H9 (cell line): ENCODE results near the gene EIF2B5. TPM values are rescaled to one million over a fixed set of nuclear protein-coding genes. Genes with fewer than 3 reads are reported as not detected.

Experiments used
- DNase-seq: peaks from one replicate; pipeline ENCODE4 v3.0.0-alpha.2; 2017
- H2AFZ ChIP-seq: one replicate; pipeline ENCODE4 v1.6.1; 2013; ENCODE audit warnings: mild to moderate bottlenecking, low read length, control low read depth, moderate library complexity
- H2AK5ac ChIP-seq: 2 replicates; pipeline ENCODE4 v1.6.1; 2013; ENCODE audit warnings: low read length, control low read depth, mixed read lengths; ENCODE audit not compliant: insufficient read length
- H2BK120ac ChIP-seq: one replicate; pipeline ENCODE4 v1.6.1; 2013; ENCODE audit warnings: low read depth, mild to moderate bottlenecking, low read length, control low read depth, inconsistent platforms; ENCODE audit not compliant: poor library complexity, severe bottlenecking
- H2BK12ac ChIP-seq: 2 replicates; pipeline ENCODE4 v1.6.1; 2013; ENCODE audit warnings: low read length, control low read depth, mixed read lengths, low read depth; ENCODE audit not compliant: insufficient read length
- H2BK15ac ChIP-seq: 2 replicates; pipeline ENCODE4 v1.6.1; 2013; ENCODE audit warnings: low read depth, low read length, control low read depth
- H2BK20ac ChIP-seq: one replicate; pipeline ENCODE4 v1.6.1; 2013; ENCODE audit warnings: low read depth, mild to moderate bottlenecking, low read length, control low read depth, inconsistent platforms; ENCODE audit not compliant: poor library complexity, severe bottlenecking
- H2BK5ac ChIP-seq: 2 replicates; pipeline ENCODE4 v1.6.1; 2013; ENCODE audit warnings: low read length, control low read depth, mixed read lengths; ENCODE audit not compliant: insufficient read length
- H3K14ac ChIP-seq: 2 replicates; pipeline ENCODE4 v1.6.1; 2013; ENCODE audit warnings: low read length, control low read depth; ENCODE audit not compliant: insufficient read depth
- H3K18ac ChIP-seq: 2 replicates; pipeline ENCODE4 v1.6.1; 2013; ENCODE audit warnings: low read depth, mild to moderate bottlenecking, mixed read lengths, low read length, control low read depth; ENCODE audit not compliant: insufficient read length
- H3K23ac ChIP-seq: 2 replicates; pipeline ENCODE4 v1.6.1; 2013; ENCODE audit warnings: low read length, control low read depth, mixed read lengths, low read depth; ENCODE audit not compliant: insufficient read length
- H3K23me2 ChIP-seq: 2 replicates; pipeline ENCODE4 v1.6.1; 2013; ENCODE audit warnings: low read depth, mild to moderate bottlenecking, mixed read lengths, low read length, control low read depth; ENCODE audit not compliant: insufficient read length, poor library complexity, severe bottlenecking
- H3K27ac ChIP-seq: 2 replicates; pipeline ENCODE4 v1.5.1; 2013; ENCODE audit warnings: low read length, control low read depth, mixed read lengths, low read depth; ENCODE audit not compliant: insufficient read length
- H3K27me3 ChIP-seq: 2 replicates; pipeline ENCODE4 v1.6.1; 2013; ENCODE audit warnings: low read length, control low read depth, inconsistent platforms; ENCODE audit not compliant: insufficient read depth
- H3K4ac ChIP-seq: 2 replicates; pipeline ENCODE4 v1.6.1; 2013; ENCODE audit warnings: low read depth, mild to moderate bottlenecking, control low read depth, inconsistent platforms, low read length, moderate library complexity
- H3K4me1 ChIP-seq: 2 replicates; pipeline ENCODE4 v1.6.1; 2013; ENCODE audit warnings: low read length, control low read depth, inconsistent platforms; ENCODE audit not compliant: insufficient read depth
- H3K4me2 ChIP-seq: 2 replicates; pipeline ENCODE4 v1.6.1; 2013; ENCODE audit warnings: low read length, control low read depth, mixed read lengths; ENCODE audit not compliant: insufficient read length, insufficient read depth
- H3K56ac ChIP-seq: 2 replicates; pipeline ENCODE4 v1.6.1; 2013; ENCODE audit warnings: low read depth, mild to moderate bottlenecking, mixed read lengths, low read length, control low read depth; ENCODE audit not compliant: insufficient read length
- H3K79me1 ChIP-seq: 2 replicates; pipeline ENCODE4 v1.6.1; 2013; ENCODE audit warnings: low read depth, mild to moderate bottlenecking, moderate library complexity, low read length, control low read depth, inconsistent platforms; ENCODE audit not compliant: insufficient read depth, poor library complexity, severe bottlenecking
- H3K79me2 ChIP-seq: 2 replicates; pipeline ENCODE4 v1.6.1; 2013; ENCODE audit warnings: low read length, control low read depth, inconsistent platforms; ENCODE audit not compliant: insufficient read depth
- H3K9ac ChIP-seq: 2 replicates; pipeline ENCODE4 v1.6.1; 2013; ENCODE audit warnings: low read length, control low read depth, mixed read lengths; ENCODE audit not compliant: insufficient read length; ENCODE audit errors: extremely low read depth
- H3K9me3 ChIP-seq: one replicate; pipeline ENCODE4 v1.6.1; 2013; ENCODE audit warnings: low read depth, low read length, inconsistent platforms; ENCODE audit not compliant: control insufficient read depth
- H3T11ph ChIP-seq: one replicate; pipeline ENCODE4 v1.6.1; 2013; ENCODE audit warnings: mild to moderate bottlenecking, low read length, control low read depth, inconsistent platforms
- H4K20me1 ChIP-seq: one replicate; pipeline ENCODE4 v1.6.1; 2013; ENCODE audit not compliant: control insufficient read depth, insufficient read length, insufficient read depth
- H4K5ac ChIP-seq: 2 replicates; pipeline ENCODE4 v1.6.1; 2013; ENCODE audit warnings: low read depth, mild to moderate bottlenecking, mixed read lengths, low read length, control low read depth; ENCODE audit not compliant: insufficient read length
- H4K8ac ChIP-seq: replicated peaks from 2 replicates; pipeline ENCODE4 v1.6.1; 2013; ENCODE audit warnings: low read length, control low read depth, mixed read lengths, low read depth; ENCODE audit not compliant: insufficient read length
- H4K91ac ChIP-seq: 2 replicates; pipeline ENCODE4 v1.6.1; 2013; ENCODE audit warnings: low read depth, mild to moderate bottlenecking, moderate library complexity, mixed read lengths, low read length, control low read depth; ENCODE audit not compliant: insufficient read length
- H3K27ac Mint-ChIP-seq, 3 experiments: 2 replicates in 2 of 3; 3 replicates in 1 of 3; pipeline ENCODE4 v1.8.0; 2020 to 2021; ENCODE audit warnings: mixed read lengths in 3 of 3, mild to moderate bottlenecking in 1 of 3, moderate library complexity in 1 of 3
- H3K27me3 Mint-ChIP-seq: 2 replicates; pipeline ENCODE4 v1.8.0; 2021; ENCODE audit warnings: low read depth, mild to moderate bottlenecking, moderate library complexity, mixed read lengths
- H3K36me3 Mint-ChIP-seq, 3 experiments: 2 replicates in 2 of 3; 3 replicates in 1 of 3; pipeline ENCODE4 v1.8.0; 2020 to 2021; ENCODE audit warnings: low read depth in 3 of 3, mixed read lengths in 3 of 3; ENCODE audit not compliant: insufficient read depth in 1 of 3
- H3K4me1 Mint-ChIP-seq, 2 experiments: 2 replicates each; pipeline ENCODE4 v1.8.0; 2020; ENCODE audit warnings: mixed read lengths in 2 of 2
- H3K4me3 Mint-ChIP-seq, 2 experiments: 2 replicates in 1 of 2; 3 replicates in 1 of 2; pipeline ENCODE4 v1.8.0; 2020 to 2021; ENCODE audit warnings: mild to moderate bottlenecking in 2 of 2, mixed read lengths in 2 of 2, moderate library complexity in 1 of 2
- H3K9me3 Mint-ChIP-seq, 2 experiments: 2 replicates in 1 of 2; 3 replicates in 1 of 2; pipeline ENCODE4 v1.8.0; 2020; ENCODE audit warnings: mild to moderate bottlenecking in 2 of 2, mixed read lengths in 2 of 2, moderate library complexity in 1 of 2
- WGBS: extraction: QIAGEN DNeasy Blood & Tissue Kit; methylation state at CpG from one replicate; pipeline ENCODE4 v1.1.7; 2013; ENCODE audit warnings: missing lambda C conversion rate, low lambda C conversion rate, mixed read lengths; ENCODE audit not compliant: insufficient read length; ENCODE audit errors: extremely low coverage; 5-methylcytosine and 5-hydroxymethylcytosine counted together
- total RNA-seq: library from RNA; stranded (reverse); gene quantifications from 2 replicates; pipeline ENCODE4 v1.2.1, GENCODE V29; 2021
- TF ChIP-seq, protein P1 (sequence below): fragments of 200-600 bp; sonication (generic); conservative IDR thresholded peaks from 3 replicates; pipeline ENCODE4 v1.8.0; 2021; ENCODE audit warnings: antibody characterized with exemption, mild to moderate bottlenecking

Gene EIF2B5
- total RNA-seq, 1 experiment from 2014 or later = 42.0 TPM

DNA sequence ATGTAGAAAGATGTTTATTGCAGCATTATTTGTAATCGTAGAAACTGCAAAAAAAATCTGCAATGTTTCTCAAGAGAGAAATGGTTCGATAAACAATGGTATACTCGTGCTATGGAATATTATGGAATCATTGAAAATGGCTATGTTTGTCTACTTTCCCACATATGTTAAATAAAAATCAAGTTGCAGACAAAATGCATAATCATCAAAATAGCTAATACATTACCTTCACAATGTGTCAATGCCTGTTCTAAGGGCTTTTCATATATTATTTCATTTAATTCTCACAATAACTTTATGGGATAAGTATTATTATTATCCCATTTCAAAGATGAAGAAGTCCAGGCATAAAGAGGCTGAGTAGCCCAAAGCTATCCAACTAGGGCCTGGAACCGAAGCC is 2.2 kb upstream of the EIF2B5 start:
- Histone ChIP-seq H3K23ac (no peak overlapping the region), H2BK15ac (no peak overlapping the region)

More for the DNA sequence above, 2.2 kb upstream of the EIF2B5 start:
- no peaks in the 10 kb centered on the region; the same call in 1 of the 2 replicates for H3K79me2 ChIP-seq
- H3K14ac ChIP-seq = no peak overlapping the region
- H3K56ac ChIP-seq = no peak overlapping the region
- H3K27ac ChIP-seq = no peak overlapping the region
- no peak overlapping the region for H3T11ph ChIP-seq
- H4K91ac ChIP-seq = no peak overlapping the region
- H3K23me2 ChIP-seq = peaks cover 13% of the 10 kb centered on the region
- Mint-ChIP-seq H3K4me3 (no peak overlapping the region), H3K4me1 (peaks cover 25 to 33% of the 10 kb centered on the region in 2 experiments), H3K36me3 (peaks cover under 1 to 5% (median 4%) of the 10 kb centered on the region in 3 experiments; a peak in 5 of 7 replicates), H3K27me3 (no peaks in the 10 kb centered on the region; the same call in 1 of the 2 replicates), H3K9me3 (no peaks in the 10 kb centered on the region), H3K27ac (no peak overlapping the region)
- H4K20me1 ChIP-seq = no peaks in the 10 kb centered on the region
- H2BK20ac ChIP-seq = no peak overlapping the region
- H2AFZ ChIP-seq = no peak overlapping the region
- H4K8ac ChIP-seq = no peak overlapping the region
- no peaks in the 10 kb centered on the region for H3K9me3 ChIP-seq
- H4K5ac ChIP-seq = no peak overlapping the region
- H3K4me2 ChIP-seq = no peak overlapping the region
- no peak overlapping the region for H2AK5ac ChIP-seq
- no peak overlapping the region for H3K18ac ChIP-seq
- H3K79me1 ChIP-seq = no peaks in the 10 kb centered on the region
- H2BK120ac ChIP-seq = no peak overlapping the region
- no peak overlapping the region for H3K4ac ChIP-seq
- no peak overlapping the region for H3K9ac ChIP-seq
- no peak overlapping the region for H2BK12ac ChIP-seq
- no peak overlapping the region for H2BK5ac ChIP-seq
- H3K27me3 ChIP-seq = no peaks in the 10 kb centered on the region
- no peak for DNase-seq
- TF ChIP-seq, protein P1, sequence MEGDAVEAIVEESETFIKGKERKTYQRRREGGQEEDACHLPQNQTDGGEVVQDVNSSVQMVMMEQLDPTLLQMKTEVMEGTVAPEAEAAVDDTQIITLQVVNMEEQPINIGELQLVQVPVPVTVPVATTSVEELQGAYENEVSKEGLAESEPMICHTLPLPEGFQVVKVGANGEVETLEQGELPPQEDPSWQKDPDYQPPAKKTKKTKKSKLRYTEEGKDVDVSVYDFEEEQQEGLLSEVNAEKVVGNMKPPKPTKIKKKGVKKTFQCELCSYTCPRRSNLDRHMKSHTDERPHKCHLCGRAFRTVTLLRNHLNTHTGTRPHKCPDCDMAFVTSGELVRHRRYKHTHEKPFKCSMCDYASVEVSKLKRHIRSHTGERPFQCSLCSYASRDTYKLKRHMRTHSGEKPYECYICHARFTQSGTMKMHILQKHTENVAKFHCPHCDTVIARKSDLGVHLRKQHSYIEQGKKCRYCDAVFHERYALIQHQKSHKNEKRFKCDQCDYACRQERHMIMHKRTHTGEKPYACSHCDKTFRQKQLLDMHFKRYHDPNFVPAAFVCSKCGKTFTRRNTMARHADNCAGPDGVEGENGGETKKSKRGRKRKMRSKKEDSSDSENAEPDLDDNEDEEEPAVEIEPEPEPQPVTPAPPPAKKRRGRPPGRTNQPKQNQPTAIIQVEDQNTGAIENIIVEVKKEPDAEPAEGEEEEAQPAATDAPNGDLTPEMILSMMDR = no peak
- no peaks in the 10 kb centered on the region; the same call in 1 of the 2 replicates for H3K4me1 ChIP-seq
- no CpG with 5 or more reads among the region's 4 CpGs for WGBS
